Suprapubic skin (tissue), 4 donors: ENCODE results near the gene NEU4.

Experiments used
- POLR2A ChIP-seq, 2 donors: fragments of 450-650 bp; IDR thresholded peaks; one replicate each; pipeline ENCODE4 v1.6.1; 2017; ENCODE audit warnings: antibody characterized with exemption in 2 of 2, mild to moderate bottlenecking in 2 of 2, moderate library complexity in 2 of 2
- POLR2AphosphoS5 ChIP-seq, 3 donors: sonication (generic); formaldehyde crosslinking; IDR thresholded peaks; one replicate each; pipeline ENCODE4 v1.6.1; 2017; ENCODE audit warnings: antibody characterized with exemption in 3 of 3
- TF ChIP-seq, protein P1 (sequence below), 2 donors: fragments of 200-600 bp in 1 of 2; fragments of 450-650 bp in 1 of 2; sonication (generic) in 1 of 2; IDR thresholded peaks; one replicate each; pipeline ENCODE4 v1.5.1; 2016 to 2019; ENCODE audit warnings: antibody characterized with exemption in 2 of 2, mild to moderate bottlenecking in 1 of 2, moderate library complexity in 1 of 2

DNA sequence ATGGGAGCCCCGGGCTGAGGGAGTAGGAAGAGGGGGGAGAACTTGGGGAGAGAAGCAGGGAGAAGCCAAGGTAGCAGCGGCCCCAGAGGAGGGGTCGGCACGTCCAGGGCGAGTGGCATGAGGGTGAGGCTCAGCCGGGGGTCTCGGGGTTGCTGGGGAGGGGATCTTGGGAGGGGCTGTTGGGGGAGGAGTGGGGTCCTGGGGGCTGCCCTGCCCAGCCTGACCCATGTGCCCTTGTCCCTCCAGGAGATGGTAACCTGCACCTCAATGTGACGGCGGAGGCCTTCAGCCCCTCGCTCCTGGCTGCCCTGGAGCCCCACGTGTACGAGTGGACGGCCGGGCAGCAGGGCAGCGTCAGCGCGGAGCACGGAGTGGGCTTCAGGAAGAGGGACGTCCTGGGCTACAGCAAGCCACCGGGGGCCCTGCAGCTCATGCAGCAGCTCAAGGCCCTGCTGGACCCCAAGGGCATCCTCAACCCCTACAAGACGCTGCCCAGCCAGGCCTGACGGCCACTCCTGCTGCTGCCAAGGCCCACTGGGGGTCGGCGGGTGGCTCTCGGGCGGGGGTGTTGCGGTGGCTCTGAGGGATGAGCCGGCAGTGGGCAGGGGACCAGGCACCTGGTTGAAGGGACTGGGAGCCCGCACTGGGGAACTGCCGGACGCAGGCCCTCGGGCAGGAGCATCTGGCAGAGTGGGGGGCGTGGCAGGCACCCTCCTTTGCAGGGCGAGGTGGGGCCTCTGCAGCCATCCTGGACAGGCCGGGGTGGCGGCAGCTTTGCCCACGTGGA is 41.3 kb upstream of the NEU4 start:
- TF ChIP-seq, protein P1, sequence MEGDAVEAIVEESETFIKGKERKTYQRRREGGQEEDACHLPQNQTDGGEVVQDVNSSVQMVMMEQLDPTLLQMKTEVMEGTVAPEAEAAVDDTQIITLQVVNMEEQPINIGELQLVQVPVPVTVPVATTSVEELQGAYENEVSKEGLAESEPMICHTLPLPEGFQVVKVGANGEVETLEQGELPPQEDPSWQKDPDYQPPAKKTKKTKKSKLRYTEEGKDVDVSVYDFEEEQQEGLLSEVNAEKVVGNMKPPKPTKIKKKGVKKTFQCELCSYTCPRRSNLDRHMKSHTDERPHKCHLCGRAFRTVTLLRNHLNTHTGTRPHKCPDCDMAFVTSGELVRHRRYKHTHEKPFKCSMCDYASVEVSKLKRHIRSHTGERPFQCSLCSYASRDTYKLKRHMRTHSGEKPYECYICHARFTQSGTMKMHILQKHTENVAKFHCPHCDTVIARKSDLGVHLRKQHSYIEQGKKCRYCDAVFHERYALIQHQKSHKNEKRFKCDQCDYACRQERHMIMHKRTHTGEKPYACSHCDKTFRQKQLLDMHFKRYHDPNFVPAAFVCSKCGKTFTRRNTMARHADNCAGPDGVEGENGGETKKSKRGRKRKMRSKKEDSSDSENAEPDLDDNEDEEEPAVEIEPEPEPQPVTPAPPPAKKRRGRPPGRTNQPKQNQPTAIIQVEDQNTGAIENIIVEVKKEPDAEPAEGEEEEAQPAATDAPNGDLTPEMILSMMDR (IDR thresholded peaks at IDR 0.05): no peak
- no peak for TF ChIP-seq POLR2A (IDR thresholded peaks at IDR 0.05)
- no peak for TF ChIP-seq POLR2AphosphoS5 (IDR thresholded peaks at IDR 0.05)
